IPS DF 6.9 (cell line): ENCODE measurements around the gene IGLL5.

Experiments used
- DNase-seq: peaks from one replicate; pipeline ENCODE4 v3.0.0-alpha.2; 2013; ENCODE audit warnings: low read depth, low spot score
- H3K27ac ChIP-seq: one replicate; pipeline ENCODE4 v1.5.1; 2013; ENCODE audit warnings: low read length, control low read depth
- H3K27me3 ChIP-seq: 2 replicates; pipeline ENCODE4 v1.6.1; 2013; ENCODE audit warnings: mild to moderate bottlenecking, low read length; ENCODE audit not compliant: control insufficient read depth, insufficient read depth
- H3K36me3 ChIP-seq: 2 replicates; pipeline ENCODE4 v1.6.1; 2013; ENCODE audit warnings: low read length; ENCODE audit not compliant: control insufficient read depth, insufficient read depth
- H3K4me1 ChIP-seq: 2 replicates; pipeline ENCODE4 v1.6.1; 2013; ENCODE audit warnings: low read length; ENCODE audit not compliant: control insufficient read depth, insufficient read depth
- H3K4me3 ChIP-seq: 2 replicates; pipeline ENCODE4 v1.5.1; 2013; ENCODE audit warnings: mild to moderate bottlenecking, low read length
- H3K9me3 ChIP-seq: 2 replicates; pipeline ENCODE4 v1.6.1; 2013; ENCODE audit warnings: low read length, inconsistent platforms; ENCODE audit not compliant: control insufficient read depth, insufficient read depth
- WGBS: extraction: QIAGEN DNeasy Blood & Tissue Kit; methylation state at CpG from one replicate; pipeline ENCODE4 v1.1.7; 2013; ENCODE audit warnings: mixed read lengths, missing lambda C conversion rate; ENCODE audit not compliant: insufficient read length, insufficient coverage; 5-methylcytosine and 5-hydroxymethylcytosine counted together

The IGLL5 gene

DNA sequence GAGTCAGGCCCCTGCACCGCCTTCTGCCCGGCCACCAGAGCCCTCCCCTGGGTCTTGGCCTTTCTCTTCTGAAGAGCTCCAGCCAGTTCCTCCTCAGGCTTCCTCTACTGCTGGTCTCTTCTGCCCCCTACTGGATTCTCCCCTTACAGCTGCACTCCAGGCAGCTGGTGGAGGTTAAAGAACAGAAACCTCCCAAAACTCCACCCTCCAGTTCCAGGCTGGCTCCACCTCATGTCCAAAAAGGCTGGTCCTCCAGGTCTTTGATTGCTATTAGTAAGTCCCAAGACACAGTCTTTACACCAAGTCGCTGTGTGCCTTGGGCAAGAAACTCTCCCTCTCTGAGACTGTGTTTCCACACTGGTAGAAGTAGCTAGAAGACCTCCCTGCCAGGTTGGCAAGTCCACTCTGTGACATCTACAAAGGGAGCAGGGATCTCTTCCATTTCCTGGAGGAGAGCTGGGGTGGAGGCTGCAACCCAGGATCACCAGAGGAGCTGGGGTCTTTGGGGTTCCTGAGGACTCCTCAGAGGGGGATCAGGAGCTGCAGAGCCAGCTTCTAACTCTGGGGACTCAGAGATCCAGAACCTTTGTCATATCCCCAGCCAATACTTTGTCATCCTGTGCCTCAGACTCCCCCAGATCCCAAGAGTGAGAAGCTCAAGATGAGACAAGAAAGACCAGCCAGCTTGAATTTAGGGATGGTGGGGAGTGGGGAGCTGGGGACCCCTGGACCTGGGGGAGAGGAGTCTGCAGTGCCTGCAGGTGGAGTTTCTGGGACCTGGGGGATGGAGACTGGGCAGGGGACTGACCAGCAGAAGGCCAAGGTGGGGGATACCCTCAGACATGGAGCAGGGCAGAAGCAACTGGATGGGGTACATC is 3.4 kb upstream of the IGLL5 start:
- no CpG with 5 or more reads among the region's 3 CpGs for whole genome bisulfite sequencing
- H3K27me3 ChIP-seq = 0 out of 2 replicates have a peak, but pooled peaks cover 2% of the 10 kb centered on the region
- peak; percentile 43 for DNase-seq
- no peak overlapping the region for H3K27ac ChIP-seq
- no peaks in the 10 kb centered on the region for H3K36me3 ChIP-seq
- H3K4me3 ChIP-seq = no peak overlapping the region
- no peaks in the 10 kb centered on the region for H3K4me1 ChIP-seq
- H3K9me3 ChIP-seq = no peaks in the 10 kb centered on the region; the same call in 1 of the 2 replicates

GRCh38 chr22:22884888-22885840 is 2.5 kb upstream of the IGLL5 start:
- no peak for DNase-seq
- no peaks in the 10 kb centered on the region; the same call in 1 of the 2 replicates for H3K9me3 ChIP-seq
- no peak overlapping the region for H3K27ac ChIP-seq
- H3K4me1 ChIP-seq = no peaks in the 10 kb centered on the region
- H3K27me3 ChIP-seq = no peaks in the 10 kb centered on the region
- 100% methylated on average over 1 of the region's 9 CpGs for WGBS
- no peak overlapping the region for H3K4me3 ChIP-seq
- no peaks in the 10 kb centered on the region for H3K36me3 ChIP-seq

DNA sequence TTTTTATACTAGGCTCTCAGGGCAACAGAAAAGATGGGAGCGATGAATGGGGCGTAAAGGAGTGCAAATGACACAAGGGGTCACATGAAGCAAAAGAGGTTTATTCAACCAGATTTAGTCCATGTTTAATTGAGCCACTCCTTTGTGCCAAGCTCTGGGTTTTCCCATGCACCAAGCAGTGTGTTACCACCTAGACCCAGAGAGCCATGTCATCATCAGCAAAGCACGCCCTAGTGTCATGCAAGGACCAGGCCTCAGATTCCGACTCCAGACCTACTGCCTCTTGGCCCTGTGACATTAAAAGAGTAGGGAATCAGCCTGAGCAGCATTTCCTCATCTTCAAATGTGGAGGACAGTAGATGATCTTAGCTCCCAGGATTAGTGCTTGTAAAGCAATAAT is 1.1 kb upstream of the IGLL5 start:
- Histone ChIP-seq H3K9me3 (no peaks in the 10 kb centered on the region; the same call in 1 of the 2 replicates), H3K36me3 (no peaks in the 10 kb centered on the region), H3K27ac (no peak overlapping the region), H3K4me1 (no peaks in the 10 kb centered on the region), H3K4me3 (no peak overlapping the region), H3K27me3 (no peaks in the 10 kb centered on the region)
- no peak for DNase-seq
- no CpG with 5 or more reads among the region's 4 CpGs for WGBS

DNA sequence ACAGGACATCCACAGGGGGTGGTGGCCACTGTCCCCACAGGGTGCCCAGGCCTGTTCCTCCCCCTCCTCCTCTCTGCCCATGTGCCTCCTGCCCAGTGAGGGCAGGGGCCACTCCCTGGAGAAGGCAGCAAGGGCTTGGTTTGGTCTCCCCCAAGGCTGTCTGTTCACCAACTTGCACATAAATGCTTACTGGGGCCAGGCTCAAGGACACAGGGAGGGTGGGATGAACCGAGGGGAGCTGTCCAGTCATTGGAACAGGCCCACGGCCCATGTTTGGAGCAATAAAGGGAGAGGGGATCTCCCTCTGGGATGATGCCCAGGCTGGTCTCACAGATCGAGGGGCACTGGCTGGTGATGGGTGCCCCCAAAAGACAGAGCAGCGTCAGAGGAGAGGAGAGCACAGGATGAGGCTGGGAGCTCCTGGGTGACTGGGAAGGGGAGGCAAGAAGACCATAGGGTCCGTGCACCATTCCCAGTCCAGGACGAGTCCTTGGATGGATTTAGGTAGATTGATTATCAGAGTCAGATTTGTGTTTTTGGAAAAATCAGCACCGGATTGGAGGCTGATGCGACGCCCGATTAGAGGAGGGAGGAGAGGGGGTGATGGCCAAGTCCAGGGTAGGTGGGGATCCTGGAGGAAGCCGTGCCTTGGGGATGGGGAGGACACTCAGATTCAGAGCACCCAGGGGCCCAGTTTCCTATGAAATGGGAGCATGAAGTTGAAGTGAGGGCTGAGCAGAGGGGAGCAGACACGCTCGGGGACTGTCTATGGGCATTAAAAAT is 1.1 kb downstream of the IGLL5 start:
- no CpG with 5 or more reads among the region's 13 CpGs for WGBS
- H3K4me1 ChIP-seq = no peaks in the 10 kb centered on the region
- no peaks in the 10 kb centered on the region; the same call in 1 of the 2 replicates for H3K9me3 ChIP-seq
- DNase-seq = no peak
- no peaks in the 10 kb centered on the region for H3K36me3 ChIP-seq
- H3K27me3 ChIP-seq = peaks cover 2% of the 10 kb centered on the region; the same call in 1 of the 2 replicates
- H3K27ac ChIP-seq = no peak overlapping the region
- H3K4me3 ChIP-seq = no peak overlapping the region

- H3K4me1 ChIP-seq = no peaks in the 10 kb centered on the region
- H3K27ac ChIP-seq = no peak overlapping the region
- H3K9me3 ChIP-seq = no peaks in the 10 kb centered on the region; the same call in 1 of the 2 replicates
- H3K4me3 ChIP-seq = no peak overlapping the region
- no peak for DNase-seq
- H3K36me3 ChIP-seq = no peaks in the 10 kb centered on the region
- peaks cover 2% of the 10 kb centered on the region; the same call in 1 of the 2 replicates for H3K27me3 ChIP-seq
Observed at GRCh38 chr22:22890085-22890484, 2.5 kb downstream of the IGLL5 start.

- no peak for DNase-seq
- Histone ChIP-seq H3K27ac (no peak overlapping the region), H3K4me3 (no peak overlapping the region), H3K4me1 (no peaks in the 10 kb centered on the region), H3K27me3 (peaks cover 2% of the 10 kb centered on the region; the same call in 1 of the 2 replicates), H3K36me3 (no peaks in the 10 kb centered on the region), H3K9me3 (no peaks in the 10 kb centered on the region; the same call in 1 of the 2 replicates)
- WGBS = no CpG with 5 or more reads among the region's 3 CpGs
Observed at GRCh38 chr22:22891139-22891621, 3.6 kb downstream of the IGLL5 start.

DNA sequence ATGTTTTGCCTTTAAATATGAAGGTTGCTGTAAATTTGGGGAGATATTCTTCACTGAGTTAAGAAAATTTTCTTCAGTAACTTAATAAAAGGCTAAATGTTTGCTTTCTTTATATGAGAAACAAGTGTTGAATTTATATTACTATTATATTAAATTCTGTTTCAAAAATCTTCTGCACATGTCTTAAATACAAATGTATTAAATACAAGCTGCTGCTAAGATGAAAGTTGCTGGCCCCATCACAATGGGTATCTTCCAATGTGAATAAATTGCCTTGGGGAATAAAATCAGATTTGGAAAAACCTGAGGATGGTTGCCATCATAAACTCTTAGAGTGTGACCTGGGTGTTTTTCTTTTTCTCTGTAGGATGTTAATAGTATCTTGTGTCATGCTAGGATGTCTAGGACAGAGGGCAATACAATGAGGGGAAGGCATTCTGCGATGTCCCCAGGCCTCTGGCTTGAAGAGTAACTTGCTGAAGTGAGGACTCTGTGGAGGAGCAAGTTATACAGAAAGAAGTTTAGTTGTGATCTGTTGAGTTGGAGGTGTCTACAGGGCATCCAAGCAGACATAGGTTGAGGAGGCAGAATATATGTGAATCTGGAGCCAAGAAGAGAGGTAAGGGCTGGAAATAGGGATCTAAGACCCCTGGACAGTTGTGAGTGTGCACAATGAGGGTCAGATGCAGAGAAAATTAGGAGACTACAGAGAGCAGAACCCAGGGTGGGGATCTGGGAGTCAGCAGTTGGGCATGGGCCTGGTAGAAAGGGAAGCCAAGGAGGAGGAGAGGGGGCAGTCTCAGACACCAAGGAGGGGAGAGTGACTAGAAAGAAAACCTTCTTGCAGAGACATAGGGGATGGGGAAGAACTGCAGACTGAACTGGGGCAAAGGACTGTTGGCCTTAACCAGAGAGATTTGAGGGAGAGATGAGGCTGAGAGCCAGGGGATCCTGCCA is 4.8 kb downstream of the IGLL5 start:
- H3K36me3 ChIP-seq = no peaks in the 10 kb centered on the region
- no peak overlapping the region for H3K4me3 ChIP-seq
- no peak overlapping the region for H3K27ac ChIP-seq
- peaks cover 3% of the 10 kb centered on the region; the same call in 1 of the 2 replicates for H3K27me3 ChIP-seq
- DNase-seq = no peak
- no peaks in the 10 kb centered on the region for H3K4me1 ChIP-seq
- no CpG with 5 or more reads among the region's 1 CpG for WGBS
- no peaks in the 10 kb centered on the region; the same call in 1 of the 2 replicates for H3K9me3 ChIP-seq

DNA sequence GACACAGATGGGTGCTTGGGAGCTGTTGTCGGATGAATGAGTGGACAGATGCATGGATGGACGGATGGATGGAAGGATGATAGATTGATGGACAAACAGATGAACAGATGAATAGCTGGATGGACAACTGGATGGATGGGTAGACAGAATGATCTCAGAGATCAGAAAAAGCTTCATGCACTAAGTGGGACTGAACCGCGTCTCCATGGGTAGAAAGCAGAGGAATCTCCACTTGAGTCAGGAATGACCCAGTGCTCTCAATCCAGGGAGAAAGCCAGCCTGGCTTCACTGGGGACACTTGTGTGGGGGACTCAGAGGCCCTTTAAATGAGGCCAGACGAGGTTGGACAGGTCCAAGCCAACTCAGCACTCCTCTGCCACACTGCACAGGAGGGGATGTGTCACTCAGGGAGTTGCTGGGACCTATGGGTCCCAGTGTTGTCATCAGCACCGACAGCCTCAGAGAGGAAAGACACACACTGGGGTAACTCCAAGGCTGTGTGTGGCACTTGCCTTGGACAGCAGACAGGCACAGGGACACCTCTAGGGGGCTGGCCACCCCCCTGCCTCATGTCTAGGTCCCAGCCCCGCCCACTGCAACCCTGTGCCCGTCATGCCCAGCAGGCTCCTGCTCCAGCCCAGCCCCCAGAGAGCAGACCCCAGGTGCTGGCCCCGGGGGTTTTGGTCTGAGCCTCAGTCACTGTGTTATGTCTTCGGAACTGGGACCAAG is 5.6 kb downstream of the IGLL5 start:
- peaks cover 3% of the 10 kb centered on the region; the same call in 1 of the 2 replicates for H3K27me3 ChIP-seq
- H3K36me3 ChIP-seq = no peaks in the 10 kb centered on the region
- H3K4me3 ChIP-seq = no peak overlapping the region
- H3K9me3 ChIP-seq = no peaks in the 10 kb centered on the region
- H3K4me1 ChIP-seq = no peaks in the 10 kb centered on the region
- DNase-seq = no peak
- no peak overlapping the region for H3K27ac ChIP-seq
- no CpG with 5 or more reads among the region's 10 CpGs for WGBS
